K562 (cell line): ENCODE data around the gene SUMO3. TPM values are rescaled to one million over a fixed set of nuclear protein-coding genes. Genes with fewer than 3 reads are reported as not detected.
A peak's percentile ranks its signal among the peaks of the same experiment; 100 is the strongest.

Experiments
- FOXA3 ChIP-seq, 2 experiments: fragments of 450-650 bp in 1 of 2; sonication (generic) in 1 of 2; formaldehyde crosslinking; IDR thresholded peaks in 1 of 2; conservative IDR thresholded peaks in 1 of 2; 2 replicates each; pipeline versions ENCODE4 v1.4.0 to v1.8.0; 2020 to 2022; ENCODE audit warnings: mild to moderate bottlenecking in 2 of 2, missing genetic modification reagents in 1 of 2
- KLF13 ChIP-seq: fragments of 450-650 bp; IDR thresholded peaks from 2 replicates; pipeline ENCODE4 v1.6.1; 2016; ENCODE audit warnings: missing genetic modification characterization, low read depth, mild to moderate bottlenecking, missing compliant biosample characterization, moderate library complexity, borderline replicate concordance
- MAZ ChIP-seq, 2 experiments: fragments of 450-650 bp in 1 of 2; sonication (generic) in 1 of 2; formaldehyde crosslinking; IDR thresholded peaks in 1 of 2; conservative IDR thresholded peaks in 1 of 2; 2 replicates each; pipeline versions ENCODE4 v1.4.0 to v1.5.0; 2020; ENCODE audit warnings: mild to moderate bottlenecking in 1 of 2, missing genetic modification reagents in 1 of 2
- NONO ChIP-seq, 2 experiments: fragments of 200-400 bp in 1 of 2; fragments of 450-650 bp in 1 of 2; formaldehyde crosslinking in 1 of 2; IDR thresholded peaks; 2 replicates each; pipeline ENCODE4 v1.6.1; 2017; ENCODE audit warnings: low read depth in 2 of 2, mild to moderate bottlenecking in 2 of 2, moderate library complexity in 2 of 2, low read length in 1 of 2
- NR2C1 ChIP-seq, 2 experiments: fragments of 450-650 bp; IDR thresholded peaks; 2 replicates each; pipeline ENCODE4 v1.6.1; 2017; ENCODE audit warnings: mild to moderate bottlenecking in 2 of 2, antibody characterized with exemption in 1 of 2, inconsistent platforms in 1 of 2, missing compliant biosample characterization in 1 of 2, missing genetic modification characterization in 1 of 2
- PTTG1 ChIP-seq: fragments of 450-650 bp; IDR thresholded peaks from 2 replicates; pipeline ENCODE4 v1.6.1; 2016; ENCODE audit warnings: low read depth, mild to moderate bottlenecking, missing genetic modification characterization, missing compliant biosample characterization
- TAF15 ChIP-seq: fragments of 200-400 bp; formaldehyde crosslinking; IDR thresholded peaks from 2 replicates; pipeline ENCODE4 v1.6.1; 2017; ENCODE audit warnings: mild to moderate bottlenecking, low read depth, low read length, moderate library complexity
- TEAD1 ChIP-seq, 2 experiments: fragments of 450-650 bp in 1 of 2; sonication (generic) in 1 of 2; formaldehyde crosslinking; IDR thresholded peaks; 2 replicates each; pipeline versions ENCODE4 v1.4.0 to v1.8.0; 2020 to 2022; ENCODE audit warnings: mild to moderate bottlenecking in 2 of 2, missing genetic modification reagents in 1 of 2
- polyA plus RNA-seq, 8 experiments: library from polyadenylated mRNA; depleted of rRNA in 4 of 8; stranded (reverse) in 5 of 8; unstranded in 3 of 8; fragments of >200 nt; fragmentation: Nextera tagmentation in 2 of 8; fragmentation: Illumina TruSeq in 1 of 8; extraction: Ambion mirVana in 2 of 8; extraction: Trizol in 1 of 8; gene quantifications; 2 replicates each; pipeline versions ENCODE4 v1.2.1 to v1.2.3, GENCODE V29; 2011 to 2014; ENCODE audit warnings: inconsistent platforms in 1 of 8, missing spikeins in 1 of 8
- total RNA-seq, 7 experiments: library from RNA; depleted of rRNA in 6 of 7; stranded (reverse); fragments of >200 nt in 6 of 7; fragmentation: Illumina TruSeq in 2 of 7; extraction: Trizol in 2 of 7; gene quantifications; 2 replicates each; pipeline versions ENCODE4 v1.2.1 to v1.2.3, GENCODE V29; 2011 to 2021; ENCODE audit warnings: low replicate concordance in 1 of 7
- TF ChIP-seq, protein P1 (sequence below): fragments of 450-650 bp; IDR thresholded peaks from 2 replicates; pipeline ENCODE4 v1.6.1; 2018; ENCODE audit not compliant: partially characterized antibody
- TF ChIP-seq, protein P2 (sequence below): fragments of 250-450 bp; sonication (Bioruptor Pico); IDR thresholded peaks from 2 replicates; pipeline ENCODE4 v1.8.0; 2021; ENCODE audit warnings: moderate library complexity, mild to moderate bottlenecking, inconsistent platforms

The SUMO3 gene
- total and polyA plus RNA-seq, 9 of the 15 experiments (the other 6 are each of a cell fraction or from before 2014, with no cell fraction given), result 13.9 to 143 (median 113) TPM

DNA sequence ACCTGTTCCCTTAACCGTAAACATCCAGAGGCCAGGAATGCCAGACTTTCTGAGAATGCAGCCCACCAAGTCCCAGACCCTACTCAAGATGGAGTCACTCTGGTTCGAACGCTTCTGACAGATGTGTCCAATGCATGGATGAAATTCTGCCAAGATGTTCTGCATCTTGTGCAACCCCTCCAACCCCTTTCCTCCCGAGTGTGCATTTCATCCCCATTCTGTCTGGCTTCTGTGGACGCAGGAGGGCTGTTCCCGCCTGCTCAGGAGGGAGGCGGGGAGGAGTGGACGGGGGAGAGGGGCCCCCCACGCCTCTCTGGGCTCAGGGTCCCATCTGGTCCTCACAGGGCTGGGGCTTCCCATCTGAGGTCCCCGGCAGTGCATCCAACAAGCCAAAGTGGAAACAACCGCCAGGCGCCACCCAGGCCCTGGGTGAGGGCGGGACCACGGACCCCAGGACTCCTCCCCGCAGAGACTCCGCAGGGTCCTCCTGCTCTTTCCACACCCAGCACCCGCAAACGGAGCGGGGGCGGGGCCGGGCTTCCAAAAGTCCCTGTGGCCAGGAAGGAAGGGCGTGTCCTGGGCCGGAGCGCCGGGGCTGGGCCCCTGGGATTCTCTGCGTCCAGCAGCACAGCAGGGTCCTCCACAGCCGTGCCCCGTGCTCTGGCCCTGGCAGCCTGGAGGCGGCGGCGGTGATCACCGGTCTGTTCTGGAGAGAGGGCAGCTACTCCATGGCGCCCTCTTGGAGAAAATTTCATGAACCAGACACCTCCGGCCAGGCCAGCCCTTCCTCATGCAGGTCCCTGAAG lies 27.8 kb upstream of the SUMO3 start (continued):
- TF ChIP-seq, protein P1, sequence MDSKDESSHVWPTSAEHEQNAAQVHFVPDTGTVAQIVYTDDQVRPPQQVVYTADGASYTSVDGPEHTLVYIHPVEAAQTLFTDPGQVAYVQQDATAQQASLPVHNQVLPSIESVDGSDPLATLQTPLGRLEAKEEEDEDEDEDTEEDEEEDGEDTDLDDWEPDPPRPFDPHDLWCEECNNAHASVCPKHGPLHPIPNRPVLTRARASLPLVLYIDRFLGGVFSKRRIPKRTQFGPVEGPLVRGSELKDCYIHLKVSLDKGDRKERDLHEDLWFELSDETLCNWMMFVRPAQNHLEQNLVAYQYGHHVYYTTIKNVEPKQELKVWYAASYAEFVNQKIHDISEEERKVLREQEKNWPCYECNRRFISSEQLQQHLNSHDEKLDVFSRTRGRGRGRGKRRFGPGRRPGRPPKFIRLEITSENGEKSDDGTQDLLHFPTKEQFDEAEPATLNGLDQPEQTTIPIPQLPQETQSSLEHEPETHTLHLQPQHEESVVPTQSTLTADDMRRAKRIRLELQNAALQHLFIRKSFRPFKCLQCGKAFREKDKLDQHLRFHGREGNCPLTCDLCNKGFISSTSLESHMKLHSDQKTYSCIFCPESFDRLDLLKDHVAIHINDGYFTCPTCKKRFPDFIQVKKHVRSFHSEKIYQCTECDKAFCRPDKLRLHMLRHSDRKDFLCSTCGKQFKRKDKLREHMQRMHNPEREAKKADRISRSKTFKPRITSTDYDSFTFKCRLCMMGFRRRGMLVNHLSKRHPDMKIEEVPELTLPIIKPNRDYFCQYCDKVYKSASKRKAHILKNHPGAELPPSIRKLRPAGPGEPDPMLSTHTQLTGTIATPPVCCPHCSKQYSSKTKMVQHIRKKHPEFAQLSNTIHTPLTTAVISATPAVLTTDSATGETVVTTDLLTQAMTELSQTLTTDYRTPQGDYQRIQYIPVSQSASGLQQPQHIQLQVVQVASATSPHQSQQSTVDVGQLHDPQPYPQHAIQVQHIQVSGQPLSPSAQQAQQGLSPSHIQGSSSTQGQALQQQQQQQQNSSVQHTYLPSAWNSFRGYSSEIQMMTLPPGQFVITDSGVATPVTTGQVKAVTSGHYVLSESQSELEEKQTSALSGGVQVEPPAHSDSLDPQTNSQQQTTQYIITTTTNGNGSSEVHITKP, result peak; percentile 4
- 0 out of 2 replicates have a peak, but pooled peaks have one; percentile 40 for TF ChIP-seq KLF13 (tag)
- peak in 1 of 2 experiments; percentile 75; a peak in 2 of 4 replicates for TF ChIP-seq TEAD1 (CRISPR knock-in tag; IDR thresholded peaks at IDR 0.05)
- TF ChIP-seq TAF15, result no peak
- peak; percentile 91 for TF ChIP-seq PTTG1 (tag)
- no peak for TF ChIP-seq NR2C1 (IDR thresholded peaks at IDR 0.05)
- peak; percentile 76 for TF ChIP-seq NR2C1 (tag; IDR thresholded peaks at IDR 0.05)
- no peak for TF ChIP-seq NONO (IDR thresholded peaks at IDR 0.05; ENCODE audit: low read depth in 2 of 2, low read length in 1 of 2)
- TF ChIP-seq, protein P2, sequence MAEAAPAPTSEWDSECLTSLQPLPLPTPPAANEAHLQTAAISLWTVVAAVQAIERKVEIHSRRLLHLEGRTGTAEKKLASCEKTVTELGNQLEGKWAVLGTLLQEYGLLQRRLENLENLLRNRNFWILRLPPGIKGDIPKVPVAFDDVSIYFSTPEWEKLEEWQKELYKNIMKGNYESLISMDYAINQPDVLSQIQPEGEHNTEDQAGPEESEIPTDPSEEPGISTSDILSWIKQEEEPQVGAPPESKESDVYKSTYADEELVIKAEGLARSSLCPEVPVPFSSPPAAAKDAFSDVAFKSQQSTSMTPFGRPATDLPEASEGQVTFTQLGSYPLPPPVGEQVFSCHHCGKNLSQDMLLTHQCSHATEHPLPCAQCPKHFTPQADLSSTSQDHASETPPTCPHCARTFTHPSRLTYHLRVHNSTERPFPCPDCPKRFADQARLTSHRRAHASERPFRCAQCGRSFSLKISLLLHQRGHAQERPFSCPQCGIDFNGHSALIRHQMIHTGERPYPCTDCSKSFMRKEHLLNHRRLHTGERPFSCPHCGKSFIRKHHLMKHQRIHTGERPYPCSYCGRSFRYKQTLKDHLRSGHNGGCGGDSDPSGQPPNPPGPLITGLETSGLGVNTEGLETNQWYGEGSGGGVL (CRISPR knock-in tag), result peak; percentile 41; the same call in 1 of the 2 replicates
- peak; percentile 65 to 82 for TF ChIP-seq MAZ (CRISPR knock-in tag; conservative IDR thresholded peaks at IDR 0.05 in 1 of 2, IDR thresholded peaks at IDR 0.05 in 1 of 2)
- TF ChIP-seq FOXA3 (CRISPR knock-in tag; conservative IDR thresholded peaks at IDR 0.05 in 1 of 2, IDR thresholded peaks at IDR 0.05 in 1 of 2), result 0 out of 4 replicates have a peak, but pooled peaks of 1 of the 2 experiments have one; percentile 27
